ENCODE results near the gene HASPIN. TPM values are rescaled to one million over a fixed set of nuclear protein-coding genes. Genes with fewer than 3 reads are reported as not detected.
"Not testable (repeated sequence)": the region's sequence is repeated elsewhere in the genome, so short reads cannot be mapped to it uniquely, and the experiment has no call there.

Gene HASPIN
- total RNA-seq, 1 donor from 2014 or later = 8.5 TPM

DNA sequence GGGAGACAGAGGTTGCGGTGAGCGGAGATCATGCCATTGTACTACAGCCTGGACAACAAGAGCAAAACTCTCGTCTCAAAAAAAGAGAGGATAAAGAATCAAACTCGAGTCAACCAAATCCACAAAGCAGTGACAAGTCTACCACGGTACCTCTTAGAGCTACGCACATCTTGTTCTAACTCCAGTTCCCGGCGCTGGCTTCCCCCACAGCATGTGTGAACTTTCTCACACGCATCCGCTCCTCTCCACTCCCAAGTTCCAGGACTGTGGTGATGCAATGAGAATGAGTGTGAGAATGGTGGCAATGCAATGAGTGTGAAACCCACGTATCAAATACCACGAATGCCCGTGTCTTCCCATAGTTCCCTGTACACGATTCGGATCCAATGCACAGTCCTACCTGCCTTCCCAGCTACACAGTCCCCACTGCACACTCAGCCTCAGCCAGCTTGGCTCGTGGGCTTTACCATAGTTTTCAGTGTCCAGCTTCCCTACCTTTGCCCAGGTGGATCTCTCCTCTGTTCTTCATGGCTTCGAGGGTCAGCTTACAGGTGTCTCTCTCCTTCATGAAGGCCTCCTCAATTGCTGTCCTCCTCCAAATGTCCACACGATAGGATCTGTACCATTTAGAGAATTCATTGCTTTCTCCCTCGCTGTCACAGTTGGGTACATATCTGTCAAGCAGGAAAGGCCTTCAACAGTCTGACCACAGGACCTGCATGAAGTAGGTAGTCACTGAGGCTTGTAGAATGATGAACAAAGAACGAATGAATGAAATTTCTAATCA lies 18.6 kb upstream of the HASPIN start:
- Mint-ChIP-seq H3K27ac (no peak overlapping the region), H3K36me3 (ENCODE audit: insufficient read depth) (peaks cover 5% of the 10 kb centered on the region), H3K9me3 (ENCODE audit: low read depth) (peaks cover 4% of the 10 kb centered on the region), H3K27me3 (no peaks in the 10 kb centered on the region), H3K4me3 (ENCODE audit: low read depth) (no peak overlapping the region), H3K4me1 (ENCODE audit: low read depth) (no peaks in the 10 kb centered on the region)
- TF ChIP-seq, protein P1, sequence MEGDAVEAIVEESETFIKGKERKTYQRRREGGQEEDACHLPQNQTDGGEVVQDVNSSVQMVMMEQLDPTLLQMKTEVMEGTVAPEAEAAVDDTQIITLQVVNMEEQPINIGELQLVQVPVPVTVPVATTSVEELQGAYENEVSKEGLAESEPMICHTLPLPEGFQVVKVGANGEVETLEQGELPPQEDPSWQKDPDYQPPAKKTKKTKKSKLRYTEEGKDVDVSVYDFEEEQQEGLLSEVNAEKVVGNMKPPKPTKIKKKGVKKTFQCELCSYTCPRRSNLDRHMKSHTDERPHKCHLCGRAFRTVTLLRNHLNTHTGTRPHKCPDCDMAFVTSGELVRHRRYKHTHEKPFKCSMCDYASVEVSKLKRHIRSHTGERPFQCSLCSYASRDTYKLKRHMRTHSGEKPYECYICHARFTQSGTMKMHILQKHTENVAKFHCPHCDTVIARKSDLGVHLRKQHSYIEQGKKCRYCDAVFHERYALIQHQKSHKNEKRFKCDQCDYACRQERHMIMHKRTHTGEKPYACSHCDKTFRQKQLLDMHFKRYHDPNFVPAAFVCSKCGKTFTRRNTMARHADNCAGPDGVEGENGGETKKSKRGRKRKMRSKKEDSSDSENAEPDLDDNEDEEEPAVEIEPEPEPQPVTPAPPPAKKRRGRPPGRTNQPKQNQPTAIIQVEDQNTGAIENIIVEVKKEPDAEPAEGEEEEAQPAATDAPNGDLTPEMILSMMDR (IDR thresholded peaks at IDR 0.05; ENCODE audit: unreplicated experiment) = no peak
- DNase-seq (ENCODE audit: low spot score, unreplicated experiment) = no peak

- H3K9me3 Mint-ChIP-seq (ENCODE audit: low read depth); H3K27me3 Mint-ChIP-seq; H3K36me3 Mint-ChIP-seq (ENCODE audit: insufficient read depth); H3K4me3 Mint-ChIP-seq (ENCODE audit: low read depth); H3K27ac Mint-ChIP-seq; H3K4me1 Mint-ChIP-seq (ENCODE audit: low read depth); DNase-seq (ENCODE audit: low spot score, unreplicated experiment): not testable (repeated sequence)
These were observed 18.1 kb upstream of the HASPIN start for GRCh38 chr17:3705718-3705984.

- TF ChIP-seq, protein P1 (IDR thresholded peaks at IDR 0.05; ENCODE audit: unreplicated experiment) = no peak
- peaks cover 2% of the 10 kb centered on the region for H3K36me3 Mint-ChIP-seq (ENCODE audit: insufficient read depth)
- no peaks in the 10 kb centered on the region for H3K27me3 Mint-ChIP-seq
- H3K9me3 Mint-ChIP-seq (ENCODE audit: low read depth) = no peaks in the 10 kb centered on the region
- H3K4me3 Mint-ChIP-seq (ENCODE audit: low read depth) = no peak overlapping the region
- H3K4me1 Mint-ChIP-seq (ENCODE audit: low read depth) = no peaks in the 10 kb centered on the region
- no peak overlapping the region for H3K27ac Mint-ChIP-seq
- no peak for DNase-seq (ENCODE audit: low spot score, unreplicated experiment)
These were observed 15.3 kb upstream of the HASPIN start for GRCh38 chr17:3708366-3708765.

GRCh38 chr17:3710951-3711383 lies 12.7 kb upstream of the HASPIN start:
- TF ChIP-seq, protein P1 (IDR thresholded peaks at IDR 0.05; ENCODE audit: unreplicated experiment) = no peak
- Mint-ChIP-seq H3K27ac (no peak overlapping the region), H3K27me3 (no peaks in the 10 kb centered on the region), H3K9me3 (ENCODE audit: low read depth) (no peaks in the 10 kb centered on the region), H3K4me3 (ENCODE audit: low read depth) (no peak overlapping the region), H3K4me1 (ENCODE audit: low read depth) (no peaks in the 10 kb centered on the region), H3K36me3 (ENCODE audit: insufficient read depth) (peaks cover 6% of the 10 kb centered on the region)
- no peak for DNase-seq (ENCODE audit: low spot score, unreplicated experiment)

- TF ChIP-seq, protein P1 (IDR thresholded peaks at IDR 0.05; ENCODE audit: unreplicated experiment) = no peak
- no peaks in the 10 kb centered on the region for H3K4me1 Mint-ChIP-seq (ENCODE audit: low read depth)
- H3K4me3 Mint-ChIP-seq (ENCODE audit: low read depth) = no peak overlapping the region
- no peak overlapping the region for H3K27ac Mint-ChIP-seq
- peaks cover 10% of the 10 kb centered on the region for H3K36me3 Mint-ChIP-seq (ENCODE audit: insufficient read depth)
- no peaks in the 10 kb centered on the region for H3K9me3 Mint-ChIP-seq (ENCODE audit: low read depth)
- DNase-seq (ENCODE audit: low spot score, unreplicated experiment) = no peak
- H3K27me3 Mint-ChIP-seq = no peaks in the 10 kb centered on the region
These were observed 10.8 kb upstream of the HASPIN start for GRCh38 chr17:3712811-3713463.

- H3K27ac Mint-ChIP-seq = no peak overlapping the region
- H3K4me1 Mint-ChIP-seq (ENCODE audit: low read depth) = no peaks in the 10 kb centered on the region
- H3K36me3 Mint-ChIP-seq (ENCODE audit: insufficient read depth) = peaks cover 11% of the 10 kb centered on the region
- no peaks in the 10 kb centered on the region for H3K9me3 Mint-ChIP-seq (ENCODE audit: low read depth)
- no peak for DNase-seq (ENCODE audit: low spot score, unreplicated experiment)
- H3K4me3 Mint-ChIP-seq (ENCODE audit: low read depth) = no peak overlapping the region
- H3K27me3 Mint-ChIP-seq = no peaks in the 10 kb centered on the region
- TF ChIP-seq, protein P1 (IDR thresholded peaks at IDR 0.05; ENCODE audit: unreplicated experiment) = no peak
These were observed 8.4 kb upstream of the HASPIN start for GRCh38 chr17:3715296-3715695.
